Stimulated activated CD8-positive, alpha-beta memory T cell treated with anti-CD3 and anti-CD28 coated beads, Interleukin-12 subunit alpha, Interleukin-12 subunit beta, amount 100 ng/mL, for 1 hour (primary cell): Measurements from ENCODE around the gene TMPRSS15.
"Not testable (repeated sequence)": the region's sequence is repeated elsewhere in the genome, so short reads cannot be mapped to it uniquely, and the experiment has no call there.

Experiments
- DNase-seq: peaks from one replicate; pipeline ENCODE4 v3.0.0-alpha.2; 2020; ENCODE audit warnings: low read depth

The TMPRSS15 gene

DNA sequence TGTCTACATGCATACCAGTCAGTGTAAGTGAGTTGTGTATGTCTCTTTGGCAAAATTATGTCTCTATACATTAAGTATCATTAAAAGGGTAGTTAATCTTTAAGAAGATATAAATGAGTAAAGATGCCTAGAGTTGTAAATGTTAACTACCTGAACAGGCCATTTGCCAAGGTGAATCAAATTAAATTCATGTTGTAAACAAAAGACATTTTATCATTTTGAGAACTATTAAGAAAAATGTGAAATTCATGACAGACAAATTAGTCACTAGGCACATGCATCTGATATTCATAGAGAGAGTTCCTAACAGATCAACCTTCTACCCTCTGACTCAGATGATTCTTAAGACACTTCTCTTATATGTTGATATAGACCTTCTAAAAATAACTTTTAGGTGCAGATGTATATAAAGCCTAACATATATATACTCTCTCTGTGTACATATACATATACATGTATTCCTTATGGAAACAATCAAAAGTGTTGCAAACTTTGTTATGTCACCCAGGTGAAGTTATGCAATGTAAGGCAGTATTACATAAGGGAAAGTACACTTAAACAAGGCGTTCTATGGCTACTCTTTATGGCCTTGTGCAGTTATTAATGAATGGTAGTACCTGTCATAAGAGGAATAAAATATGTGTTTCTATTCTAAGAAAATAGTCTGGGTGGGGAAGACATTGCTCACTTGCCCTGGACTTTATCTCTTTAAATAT lies at the start of gene TMPRSS15:
TMPRSS15 (minus strand) TSS at position 51 of the 716 bp plus-strand sequence. CDS start 163 bp downstream, outside the sequence.
- no peak for DNase-seq

DNA sequence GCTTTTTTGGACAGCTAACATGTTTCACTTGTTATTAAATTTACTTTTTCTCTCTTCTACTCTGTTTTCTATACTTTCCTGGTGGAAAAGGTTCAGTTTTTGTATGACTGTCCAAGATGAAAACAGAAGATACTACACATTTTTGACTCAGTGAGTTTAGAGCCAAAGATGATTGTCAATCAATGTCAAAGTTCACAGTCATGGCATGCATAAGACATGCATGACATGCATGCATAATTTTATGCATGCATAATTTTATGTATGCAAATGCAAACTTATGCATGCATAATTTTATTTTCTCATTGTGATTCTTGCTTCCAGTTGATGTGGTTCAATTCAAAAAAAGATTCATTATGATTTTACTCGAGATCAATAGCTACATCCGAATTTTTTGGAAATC lies 48.1 kb upstream of the TMPRSS15 start:
- DNase-seq: no peak

GRCh38 chr21:18449605-18450550 lies 46.3 kb upstream of the TMPRSS15 start:
- no peak for DNase-seq

- DNase-seq: no peak
Observed at GRCh38 chr21:18443701-18444100, 40.1 kb upstream of the TMPRSS15 start.

DNA sequence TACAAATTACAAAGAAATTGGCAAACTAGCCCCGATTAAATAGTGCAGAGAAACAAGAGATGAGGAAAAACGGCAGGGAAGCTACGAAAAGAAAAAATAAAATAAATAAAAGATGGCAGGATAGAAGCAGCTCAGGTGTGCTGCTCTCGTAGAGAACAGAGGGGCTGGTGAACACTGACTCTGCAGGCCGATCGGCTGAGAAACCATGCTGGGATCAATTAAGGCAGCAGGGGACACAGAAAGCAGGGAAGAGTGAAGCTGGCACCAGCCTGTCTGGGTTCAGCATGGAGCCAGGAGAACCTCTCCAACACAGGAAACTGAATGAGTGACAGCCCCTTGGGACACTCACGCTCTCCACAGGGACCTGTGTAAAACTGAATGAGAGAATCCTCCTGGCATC lies 39.5 kb upstream of the TMPRSS15 start:
- DNase-seq: no peak

- no peak for DNase-seq
Observed at GRCh38 chr21:18430341-18430740, 26.8 kb upstream of the TMPRSS15 start.

DNA sequence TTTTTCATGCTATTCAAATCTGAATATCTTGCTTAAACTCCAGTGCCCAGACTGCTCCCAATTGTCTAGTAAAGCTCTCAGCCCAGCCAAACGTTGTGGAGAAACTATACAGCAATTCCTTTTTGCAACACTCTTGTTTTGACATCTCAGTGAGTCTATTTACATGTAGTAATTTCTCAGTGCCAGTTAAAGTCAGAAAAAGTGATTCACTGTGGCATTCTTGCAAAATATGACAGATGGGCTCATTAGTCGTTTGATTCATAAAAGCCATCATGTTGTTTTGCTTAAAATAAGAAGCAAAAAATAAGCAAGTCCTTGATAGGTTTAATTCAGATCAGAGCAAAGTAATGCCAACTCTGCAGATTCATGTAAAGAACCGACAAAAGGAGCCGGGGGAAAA lies 20.7 kb upstream of the TMPRSS15 start:
- DNase-seq: no peak

GRCh38 chr21:18417141-18417790 lies 13.7 kb upstream of the TMPRSS15 start:
- DNase-seq: no peak

DNA sequence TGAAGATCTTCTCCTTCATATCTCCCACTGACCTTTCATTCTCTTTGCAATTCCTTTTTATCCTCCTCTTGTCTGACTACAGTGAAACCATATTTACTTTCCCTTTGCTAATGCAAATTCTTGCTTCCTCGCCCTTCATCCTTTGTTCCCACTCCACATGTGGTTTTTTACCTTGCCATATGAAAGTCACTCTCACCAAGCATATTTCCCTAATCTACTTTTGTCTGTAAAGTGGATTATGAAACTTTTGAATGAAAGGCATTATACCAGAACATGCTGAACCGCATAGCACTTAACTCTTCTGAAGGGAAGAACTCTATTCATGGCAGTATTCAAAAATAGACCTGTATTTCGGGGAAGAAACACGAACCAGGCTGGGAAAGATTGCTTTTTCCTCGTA lies 8.0 kb upstream of the TMPRSS15 start:
- no peak for DNase-seq

DNA sequence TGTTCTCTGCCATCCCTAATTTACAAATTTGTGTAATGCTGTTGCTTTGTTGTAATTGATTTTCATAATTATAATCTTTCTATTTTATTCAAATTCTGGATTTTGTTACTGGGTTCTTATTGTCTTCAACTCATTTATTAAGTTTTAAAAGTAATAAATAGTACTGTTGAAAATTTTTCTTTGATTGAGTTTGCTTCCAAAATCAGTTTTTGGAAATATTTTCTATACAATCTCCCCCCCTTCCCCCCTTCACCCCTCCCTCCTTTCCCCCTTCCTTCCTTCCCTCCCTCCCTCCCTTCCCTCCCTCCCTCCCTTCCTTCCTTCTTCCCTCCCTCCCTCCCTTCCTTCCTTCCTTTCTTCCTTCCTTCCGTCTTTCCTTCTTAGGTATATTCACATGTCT lies 6.0 kb upstream of the TMPRSS15 start:
- no peak for DNase-seq

GRCh38 chr21:18398843-18399242 lies 4.7 kb downstream of the TMPRSS15 start:
- DNase-seq: no peak

- DNase-seq: no peak
Observed at GRCh38 chr21:18387994-18388393, 15.6 kb downstream of the TMPRSS15 start.

GRCh38 chr21:18384771-18385170 lies 18.8 kb downstream of the TMPRSS15 start:
- DNase-seq: no peak

DNA sequence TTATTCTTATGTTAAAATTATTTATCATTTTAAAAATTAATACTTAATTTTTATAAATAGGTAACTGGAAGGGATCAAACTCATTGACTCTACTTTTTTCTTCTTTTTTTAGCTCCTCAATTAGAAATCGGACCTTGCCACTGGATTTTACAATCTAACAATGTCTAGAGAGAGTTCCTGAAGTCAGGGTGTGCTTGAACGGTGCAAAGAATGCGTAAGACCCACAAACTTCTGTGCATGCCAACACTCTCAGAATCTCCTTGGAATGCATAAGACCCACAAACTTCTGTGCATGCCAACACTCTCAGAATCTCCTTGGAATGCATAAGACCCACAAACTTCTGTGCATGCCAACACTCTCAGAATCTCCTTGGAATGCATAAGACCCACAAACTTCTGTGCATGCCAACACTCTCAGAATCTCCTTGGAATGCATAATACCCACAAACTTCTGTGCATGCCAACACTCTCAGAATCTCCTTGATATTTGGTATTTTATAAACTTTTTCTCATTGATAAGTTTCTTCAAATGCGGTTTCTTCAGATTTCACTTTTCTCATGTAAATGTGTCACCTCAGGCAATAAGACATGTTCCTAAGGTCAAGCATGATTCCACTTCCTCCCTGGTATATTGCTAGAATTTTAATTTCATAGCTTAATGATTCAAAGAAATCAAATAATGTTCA lies 20.5 kb downstream of the TMPRSS15 start:
- DNase-seq: not testable (repeated sequence)

DNA sequence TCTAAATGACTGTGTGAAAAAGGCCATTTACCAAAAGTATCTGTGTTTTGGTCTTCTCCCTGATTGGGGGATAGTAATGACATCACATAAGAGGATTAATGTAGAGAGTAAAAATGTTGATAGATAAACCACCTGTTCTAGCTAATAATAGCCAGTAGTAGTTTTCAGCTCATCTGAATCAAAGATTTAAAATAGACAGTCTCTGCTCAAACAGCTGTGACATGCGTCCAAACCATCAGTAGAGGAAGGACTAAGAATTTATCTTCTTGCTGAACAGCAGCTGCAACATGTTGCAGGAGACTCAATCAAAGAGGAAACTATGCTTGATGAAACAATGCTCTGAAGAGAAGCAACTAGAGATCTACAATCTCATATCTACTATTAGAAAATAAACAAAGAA lies 21.4 kb downstream of the TMPRSS15 start:
- DNase-seq: no peak

GRCh38 chr21:18373606-18374005 lies 30.0 kb downstream of the TMPRSS15 start:
- no peak for DNase-seq

- no peak for DNase-seq
Observed at GRCh38 chr21:18370301-18370700, 33.3 kb downstream of the TMPRSS15 start.

DNA sequence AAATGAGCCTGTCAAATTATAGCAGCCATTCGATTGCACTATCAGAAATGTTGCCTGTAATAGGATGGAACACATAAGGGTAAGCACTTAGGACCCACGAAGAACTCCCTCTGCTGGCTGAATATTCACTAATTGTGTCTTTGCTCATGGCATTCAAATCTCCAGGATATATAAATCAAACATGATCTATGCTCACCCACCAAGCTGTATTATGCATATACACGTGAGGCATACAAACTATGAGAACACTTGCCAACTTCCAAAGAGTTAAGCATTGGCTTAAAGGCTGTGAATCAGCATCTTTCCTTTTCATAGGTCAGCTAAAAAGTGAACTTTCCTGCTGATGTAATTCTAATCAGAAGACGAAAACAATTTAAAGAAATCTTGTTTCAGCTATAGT lies 34.5 kb downstream of the TMPRSS15 start:
- no peak for DNase-seq

DNA sequence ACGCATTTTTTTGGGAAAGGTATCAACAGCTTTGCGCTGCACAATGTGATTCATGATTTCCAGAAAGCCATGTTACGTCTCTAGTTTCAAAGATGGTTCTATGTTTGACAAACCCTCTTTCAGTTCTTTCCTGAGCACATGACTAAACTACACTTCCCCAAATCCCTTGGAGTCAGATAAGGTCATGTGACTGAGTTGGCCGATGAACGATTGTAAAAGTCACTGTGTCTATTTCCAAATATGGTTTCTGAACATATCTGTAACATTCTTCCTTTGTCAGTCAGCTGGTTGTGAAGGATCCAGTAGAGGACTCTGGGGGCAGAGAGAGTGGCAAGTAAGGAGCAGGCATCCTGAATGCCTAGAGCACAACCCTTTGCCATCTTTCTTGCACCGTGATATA lies 35.4 kb downstream of the TMPRSS15 start:
- DNase-seq: no peak

GRCh38 chr21:18356801-18357200 lies 46.8 kb downstream of the TMPRSS15 start:
- no peak for DNase-seq

DNA sequence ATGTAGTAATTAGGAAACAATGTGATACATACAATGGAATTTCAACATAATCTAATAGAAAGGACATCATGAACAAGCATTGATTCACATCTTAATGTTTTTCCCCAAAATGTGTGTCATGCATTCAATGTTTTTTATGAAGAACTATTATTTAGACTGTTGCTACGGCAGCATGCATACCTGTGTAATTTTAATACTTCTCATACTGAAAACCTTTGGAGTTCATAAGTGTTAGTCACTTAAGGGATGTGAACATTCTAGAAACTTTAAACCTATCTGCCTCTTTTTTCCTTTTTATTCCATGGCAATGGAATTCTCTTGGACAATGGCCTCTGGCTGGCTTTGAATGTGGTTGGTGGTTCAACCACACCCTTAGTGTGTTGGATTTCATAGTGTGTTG lies 48.6 kb downstream of the TMPRSS15 start:
- DNase-seq: no peak

DNA sequence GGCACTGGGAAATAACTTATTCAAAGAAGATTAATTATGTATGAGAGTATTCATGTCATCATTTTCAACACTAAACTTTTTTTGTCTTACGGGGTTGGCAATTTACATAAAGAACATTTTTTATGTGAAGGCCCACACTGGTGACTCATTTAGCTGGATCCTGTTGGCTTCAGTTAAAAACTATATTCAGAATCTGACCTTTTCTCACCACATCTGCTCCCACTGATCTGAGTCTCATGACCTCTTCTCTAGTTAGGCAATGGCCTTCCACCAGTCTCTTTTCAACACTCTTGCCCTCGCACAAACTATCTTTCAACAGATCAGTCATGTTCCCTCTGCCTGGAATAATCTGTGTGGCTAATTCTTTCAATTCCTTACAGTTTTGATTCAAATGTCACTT lies 53.4 kb downstream of the TMPRSS15 start:
- no peak for DNase-seq
